ENCODE data around the gene UBE2K.

DNA sequence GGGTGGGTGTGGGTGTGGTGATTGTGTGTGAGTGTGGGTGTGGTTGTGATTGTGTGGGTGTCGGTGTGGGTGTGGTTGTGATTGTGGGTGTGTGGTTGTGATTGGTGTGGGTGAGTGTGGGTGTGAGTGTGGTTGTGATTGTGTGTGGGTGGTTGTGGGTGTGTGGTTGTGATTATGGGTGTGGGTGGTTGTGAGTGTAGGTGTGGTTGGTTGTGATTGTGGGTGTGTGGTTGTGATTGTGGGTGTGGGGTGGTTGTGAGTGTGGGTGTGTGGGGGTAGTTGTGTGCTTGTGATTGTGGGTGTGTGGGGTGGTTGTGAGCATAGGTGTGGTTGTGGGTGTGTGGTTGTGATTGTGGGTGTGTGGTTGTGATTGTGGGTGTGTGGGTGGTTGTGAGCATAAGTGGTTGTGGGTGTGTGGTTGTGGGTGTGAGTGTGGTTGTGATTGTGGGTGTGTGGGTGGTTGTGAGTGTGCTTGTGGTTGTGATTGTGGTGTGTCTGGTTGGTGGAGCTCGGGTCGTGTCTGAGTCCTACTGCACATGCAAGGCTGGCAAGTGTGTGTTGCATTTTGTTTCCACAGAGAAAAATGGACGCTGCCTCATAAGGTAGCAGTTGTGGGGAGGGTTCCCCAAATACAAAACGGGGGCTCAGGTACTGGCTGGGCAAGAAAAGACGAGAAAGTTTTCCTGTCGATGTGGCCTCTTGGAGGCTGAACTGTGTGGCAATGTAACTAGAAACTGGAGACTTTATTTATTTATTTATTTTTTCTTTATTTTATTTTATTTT is 116.7 kb downstream of the UBE2K start:
- TF ChIP-seq EZH2 (IDR thresholded peaks at IDR 0.05; ENCODE audit: insufficient read depth, poor library complexity, severe bottlenecking) (no peak), EZH2phosphoT487 (IDR thresholded peaks at IDR 0.05; ENCODE audit: insufficient read depth, low read depth) (no peak)
